ENCODE measurements around the gene PSPC1. TPM values are rescaled to one million over a fixed set of nuclear protein-coding genes. Genes with fewer than 3 reads are reported as not detected.

PSPC1 gene
- total RNA-seq, 1 donor from 2014 or later, result 77.0 TPM

DNA sequence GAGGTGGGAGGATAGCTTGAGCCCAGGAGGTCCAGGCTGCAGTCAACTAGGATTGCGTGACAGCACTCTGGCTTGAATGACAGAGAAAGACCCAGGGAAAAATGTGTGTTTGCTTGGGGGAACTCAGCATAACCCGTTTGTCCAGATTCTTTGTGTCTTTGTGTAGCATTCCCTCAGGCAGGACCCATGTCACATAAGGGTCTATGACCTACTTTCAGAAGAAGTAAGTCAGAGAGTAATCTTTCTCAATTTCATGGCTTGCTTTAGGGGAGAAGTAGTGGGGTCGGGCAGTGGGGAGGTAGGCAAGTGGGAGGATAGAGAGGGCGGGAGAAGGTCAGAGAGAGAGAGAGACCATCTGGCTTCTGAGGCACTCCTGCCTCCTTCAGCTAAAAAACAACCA, 11.9 kb upstream of the PSPC1 start:
- no peaks in the 10 kb centered on the region for H3K36me3 Mint-ChIP-seq
- Histone ChIP-seq H3K4me2 (no peak overlapping the region), H2AFZ (replicated peaks) (no peak overlapping the region), H3K9me3 (ENCODE audit: low read depth) (no peaks in the 10 kb centered on the region), H3K79me2 (ENCODE audit: low read depth) (no peaks in the 10 kb centered on the region), H3K27ac (no peak overlapping the region), H3K4me1 (no peaks in the 10 kb centered on the region), H3K9ac (no peak overlapping the region), H3K27me3 (no peaks in the 10 kb centered on the region), H4K20me1 (ENCODE audit: low read depth) (no peaks in the 10 kb centered on the region), H3F3A (ENCODE audit: low read depth) (peaks cover 15% of the 10 kb centered on the region), H3K4me3 (no peak overlapping the region), H3K36me3 (no peaks in the 10 kb centered on the region)
- DNase-seq (ENCODE audit: low spot score), result no peak
- TF ChIP-seq EZH2 (IDR thresholded peaks at IDR 0.05), result no peak
- no peak for TF ChIP-seq EZH2phosphoT487 (IDR thresholded peaks at IDR 0.05)
- no peak for TF ChIP-seq CTCF (IDR thresholded peaks at IDR 0.05)
- H3K4me1 Mint-ChIP-seq, result no peaks in the 10 kb centered on the region
- H3K4me3 Mint-ChIP-seq, result no peak overlapping the region
- no peaks in the 10 kb centered on the region for H3K9me3 Mint-ChIP-seq
- peaks cover 2% of the 10 kb centered on the region for H3K27me3 Mint-ChIP-seq (ENCODE audit: insufficient read depth, low read depth)
- peak overlapping the region; percentile 60 for H3K27ac Mint-ChIP-seq

DNA sequence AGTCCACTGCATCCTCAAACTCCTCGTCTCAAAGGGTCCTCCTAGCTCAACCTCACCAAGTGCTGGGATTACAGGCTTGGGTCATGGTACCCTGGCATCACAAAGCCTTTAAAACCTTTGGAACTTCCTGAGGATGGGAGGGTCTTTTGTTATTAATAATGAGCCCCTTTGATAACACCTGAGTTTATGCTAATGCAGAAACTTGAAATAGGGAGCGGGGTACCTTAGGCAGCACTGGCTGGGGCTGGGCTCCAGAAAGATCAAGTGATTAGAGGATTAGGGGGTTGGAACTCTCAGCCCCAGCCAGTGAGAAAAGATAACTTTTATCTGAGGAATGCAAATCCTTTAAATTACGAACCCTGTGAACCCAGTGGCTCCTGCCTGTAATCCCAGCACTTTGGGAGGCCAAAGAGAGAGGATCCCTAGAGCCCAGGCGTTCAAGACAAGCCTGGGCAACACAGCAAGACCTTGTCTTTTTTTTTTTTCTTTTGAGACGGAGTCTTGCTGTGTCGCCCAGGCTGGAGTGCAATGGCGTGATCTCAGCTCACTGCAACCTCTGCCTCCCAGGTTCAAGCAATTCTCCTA, 9.3 kb upstream of the PSPC1 start:
- Histone ChIP-seq H3K79me2 (ENCODE audit: low read depth) (no peaks in the 10 kb centered on the region), H3K9me3 (ENCODE audit: low read depth) (no peaks in the 10 kb centered on the region), H3K9ac (no peak overlapping the region), H3K36me3 (no peaks in the 10 kb centered on the region), H3F3A (ENCODE audit: low read depth) (peaks cover 15% of the 10 kb centered on the region), H3K4me3 (no peak overlapping the region), H3K27me3 (no peaks in the 10 kb centered on the region), H3K4me1 (no peaks in the 10 kb centered on the region), H3K27ac (no peak overlapping the region), H4K20me1 (ENCODE audit: low read depth) (no peaks in the 10 kb centered on the region), H3K4me2 (no peak overlapping the region), H2AFZ (replicated peaks) (no peak overlapping the region)
- peaks cover 2% of the 10 kb centered on the region for H3K27me3 Mint-ChIP-seq (ENCODE audit: insufficient read depth, low read depth)
- peaks cover 3% of the 10 kb centered on the region for H3K4me1 Mint-ChIP-seq
- TF ChIP-seq EZH2 (IDR thresholded peaks at IDR 0.05), result no peak
- TF ChIP-seq EZH2phosphoT487 (IDR thresholded peaks at IDR 0.05), result no peak
- no peak for TF ChIP-seq CTCF (IDR thresholded peaks at IDR 0.05)
- H3K9me3 Mint-ChIP-seq, result no peaks in the 10 kb centered on the region
- no peaks in the 10 kb centered on the region for H3K36me3 Mint-ChIP-seq
- H3K4me3 Mint-ChIP-seq, result no peak overlapping the region
- no peak overlapping the region for H3K27ac Mint-ChIP-seq
- peak; percentile 21 for DNase-seq (ENCODE audit: low spot score)

GRCh38 chr13:19782049-19782726, 557 bp downstream of the PSPC1 start:
- Histone ChIP-seq H2AFZ (replicated peaks) (no peak overlapping the region), H3K4me3 (peak overlapping the region; percentile 86), H3K9me3 (ENCODE audit: low read depth) (peaks cover 7% of the 10 kb centered on the region), H3F3A (ENCODE audit: low read depth) (peaks cover 11% of the 10 kb centered on the region), H3K27ac (peak overlapping the region; percentile 59), H3K36me3 (no peaks in the 10 kb centered on the region), H3K4me1 (no peaks in the 10 kb centered on the region), H3K9ac (peak overlapping the region; percentile 89), H3K27me3 (no peaks in the 10 kb centered on the region), H4K20me1 (ENCODE audit: low read depth) (peaks cover 3% of the 10 kb centered on the region), H3K4me2 (peak overlapping the region; percentile 84), H3K79me2 (ENCODE audit: low read depth) (peaks cover 35% of the 10 kb centered on the region)
- Mint-ChIP-seq H3K27ac (peak overlapping the region; percentile 98), H3K27me3 (ENCODE audit: insufficient read depth, low read depth) (peaks cover 8% of the 10 kb centered on the region), H3K4me1 (peaks cover 4% of the 10 kb centered on the region), H3K4me3 (peak overlapping the region; percentile 97), H3K36me3 (peaks cover 13% of the 10 kb centered on the region), H3K9me3 (peaks cover 14% of the 10 kb centered on the region)
- peak; percentile 58 for DNase-seq (ENCODE audit: low spot score)
- TF ChIP-seq EZH2 (IDR thresholded peaks at IDR 0.05) (no peak), EZH2phosphoT487 (IDR thresholded peaks at IDR 0.05) (no peak), CTCF (IDR thresholded peaks at IDR 0.05) (no peak)
